Measurements from ENCODE around the gene KNOP1.

The KNOP1 gene

GRCh38 chr16:19717741-19718623 lies at the start of gene KNOP1, which contains the start of gene IQCK:
Gene KNOP1, minus strand, starts transcription at chr16:19718227. Its CDS starts 3,192 bp downstream, at chr16:19715035.
Gene IQCK, plus strand, starts transcription at chr16:19718271. Its CDS starts 36 bp downstream, at chr16:19718307.
- DNase-seq = peak; percentile 59 to 61

GRCh38 chr16:19767497-19767896 lies 49.5 kb upstream of the KNOP1 start:
- DNase-seq = no peak

DNA sequence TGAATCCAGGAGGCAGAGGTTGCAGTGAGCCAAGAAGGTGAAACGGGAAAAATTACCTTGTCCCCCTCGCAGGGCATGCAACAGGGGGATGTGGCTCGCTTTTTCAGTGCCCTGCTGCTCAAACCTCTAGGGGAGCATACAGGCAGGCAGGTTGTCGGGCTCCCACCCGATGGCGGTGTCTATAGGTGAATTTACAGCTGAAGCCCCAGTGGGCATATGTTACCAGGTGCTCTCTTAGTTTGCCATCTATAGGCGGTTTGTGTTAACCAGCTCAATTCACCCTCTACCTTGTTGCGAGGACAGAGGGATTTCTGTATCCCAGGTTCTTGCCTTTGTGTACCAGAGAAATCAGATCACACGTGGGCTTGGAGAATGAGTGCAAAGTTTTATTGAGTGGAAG lies 49.0 kb upstream of the KNOP1 start:
- DNase-seq = no peak

- DNase-seq = no peak
Observed at GRCh38 chr16:19766554-19766884, 48.5 kb upstream of the KNOP1 start.

- no peak for DNase-seq
Observed at GRCh38 chr16:19765860-19766553, 48.0 kb upstream of the KNOP1 start.

DNA sequence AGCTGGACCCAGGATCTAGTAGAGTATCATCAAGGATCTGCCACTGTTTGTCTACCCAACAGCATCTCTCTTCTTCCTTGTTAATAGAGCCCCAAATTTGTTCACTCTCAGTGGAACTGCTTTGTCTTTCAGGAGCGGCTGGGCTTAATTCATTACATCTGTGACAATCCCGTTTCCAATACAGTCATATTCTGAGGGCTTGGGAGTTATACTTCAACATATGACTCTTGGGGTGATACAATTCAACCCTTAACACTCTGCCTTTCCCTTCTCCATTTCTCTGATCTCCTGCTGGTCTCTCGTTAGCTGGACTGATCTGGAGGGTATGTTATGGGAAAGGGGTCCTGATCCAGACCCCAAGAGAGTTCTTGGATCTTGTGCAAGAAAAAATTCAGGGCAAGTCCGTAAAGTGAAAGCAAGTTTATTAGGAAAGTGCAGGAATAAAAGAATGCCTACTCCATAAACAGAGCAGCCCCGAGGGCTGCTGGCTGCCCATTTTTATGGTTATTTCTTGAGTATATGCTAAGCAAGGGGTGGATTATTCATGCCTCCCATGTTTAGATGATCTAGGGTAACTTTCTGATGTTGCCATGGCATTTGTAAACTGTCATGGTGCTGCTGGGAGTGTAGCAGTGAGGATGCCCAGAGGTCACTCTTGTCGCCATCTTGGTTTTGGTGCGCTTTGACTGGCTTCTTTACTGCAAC lies 42.5 kb upstream of the KNOP1 start:
- no peak for DNase-seq

- DNase-seq = no peak
Observed at GRCh38 chr16:19757762-19758595, 40.0 kb upstream of the KNOP1 start.

- no peak for DNase-seq
Observed at GRCh38 chr16:19757026-19757425, 39.0 kb upstream of the KNOP1 start.

DNA sequence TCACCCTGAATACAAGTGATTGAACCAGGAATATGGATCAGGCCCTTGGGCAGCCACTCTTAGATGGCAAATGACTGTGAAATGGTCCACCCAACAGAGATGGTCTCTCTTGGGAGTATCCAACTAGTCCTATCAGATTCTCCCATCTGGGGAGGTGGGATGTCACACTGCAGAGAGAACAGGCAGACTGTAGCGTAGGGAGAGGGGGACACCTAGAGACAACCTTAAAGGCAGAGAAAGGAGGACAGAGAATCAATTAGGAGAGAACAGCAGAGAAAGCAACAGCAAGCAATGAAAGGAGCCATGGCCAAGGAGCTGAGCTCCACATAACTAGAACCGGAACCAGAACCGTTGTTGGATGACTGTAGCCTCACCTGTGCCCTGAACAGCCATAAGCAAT lies 37.2 kb upstream of the KNOP1 start:
- DNase-seq = no peak

DNA sequence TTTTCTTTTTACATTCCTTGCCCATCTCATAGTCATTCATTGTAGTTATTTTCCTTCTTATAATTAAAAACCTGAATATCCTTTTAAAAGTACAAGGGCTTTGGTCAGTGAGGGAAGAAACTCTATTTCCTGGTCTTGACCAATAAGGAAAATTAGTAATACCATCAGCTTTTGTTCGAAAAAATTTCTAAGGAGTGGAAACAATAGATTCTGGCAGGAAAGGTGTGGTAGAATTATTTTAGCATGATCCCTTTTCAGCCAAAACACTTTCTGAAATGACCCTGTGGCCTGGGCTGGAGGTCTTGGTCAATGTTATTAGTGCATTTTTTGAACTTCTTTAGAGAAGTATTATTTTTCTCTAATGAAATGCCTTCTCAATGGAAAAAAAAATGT lies 36.6 kb upstream of the KNOP1 start:
- DNase-seq = no peak

DNA sequence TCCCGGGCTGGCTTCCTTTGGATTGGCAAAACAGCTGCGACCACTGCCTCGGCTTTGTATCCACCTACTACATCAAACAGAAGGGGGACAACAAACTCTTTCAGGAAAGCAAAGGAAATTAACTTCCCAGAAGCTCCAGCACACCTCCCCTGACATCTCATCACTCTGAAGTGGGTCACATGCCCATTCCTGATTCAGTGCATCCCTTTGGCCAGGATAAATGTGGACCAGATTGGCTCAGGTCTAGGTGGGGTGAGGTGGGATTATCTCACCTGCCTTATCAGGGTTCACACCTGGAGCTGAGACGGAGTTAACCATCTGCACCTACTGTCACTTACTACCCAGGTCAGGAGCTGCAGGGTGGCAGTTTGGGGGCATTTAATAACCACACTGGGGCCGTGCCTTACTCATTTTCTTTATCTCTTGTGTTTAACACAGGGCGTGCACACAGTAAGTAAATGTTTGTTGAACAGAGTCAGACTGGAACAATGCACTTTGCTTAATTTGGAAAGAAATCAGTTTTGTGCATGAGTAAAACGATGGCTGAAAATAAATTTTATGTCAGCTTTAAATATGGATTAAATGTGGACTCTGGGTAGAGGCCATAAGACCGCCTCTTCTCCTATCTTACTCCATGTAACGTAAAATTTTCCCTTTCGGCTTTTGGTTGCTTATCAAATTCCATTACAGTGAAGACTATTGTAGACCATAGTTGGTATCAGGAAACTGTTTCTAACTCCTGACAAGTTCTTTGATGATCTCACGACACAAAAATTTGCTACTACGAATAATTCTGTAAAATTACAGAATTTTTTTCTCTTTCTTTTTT lies 36.0 kb upstream of the KNOP1 start:
- no peak for DNase-seq

DNA sequence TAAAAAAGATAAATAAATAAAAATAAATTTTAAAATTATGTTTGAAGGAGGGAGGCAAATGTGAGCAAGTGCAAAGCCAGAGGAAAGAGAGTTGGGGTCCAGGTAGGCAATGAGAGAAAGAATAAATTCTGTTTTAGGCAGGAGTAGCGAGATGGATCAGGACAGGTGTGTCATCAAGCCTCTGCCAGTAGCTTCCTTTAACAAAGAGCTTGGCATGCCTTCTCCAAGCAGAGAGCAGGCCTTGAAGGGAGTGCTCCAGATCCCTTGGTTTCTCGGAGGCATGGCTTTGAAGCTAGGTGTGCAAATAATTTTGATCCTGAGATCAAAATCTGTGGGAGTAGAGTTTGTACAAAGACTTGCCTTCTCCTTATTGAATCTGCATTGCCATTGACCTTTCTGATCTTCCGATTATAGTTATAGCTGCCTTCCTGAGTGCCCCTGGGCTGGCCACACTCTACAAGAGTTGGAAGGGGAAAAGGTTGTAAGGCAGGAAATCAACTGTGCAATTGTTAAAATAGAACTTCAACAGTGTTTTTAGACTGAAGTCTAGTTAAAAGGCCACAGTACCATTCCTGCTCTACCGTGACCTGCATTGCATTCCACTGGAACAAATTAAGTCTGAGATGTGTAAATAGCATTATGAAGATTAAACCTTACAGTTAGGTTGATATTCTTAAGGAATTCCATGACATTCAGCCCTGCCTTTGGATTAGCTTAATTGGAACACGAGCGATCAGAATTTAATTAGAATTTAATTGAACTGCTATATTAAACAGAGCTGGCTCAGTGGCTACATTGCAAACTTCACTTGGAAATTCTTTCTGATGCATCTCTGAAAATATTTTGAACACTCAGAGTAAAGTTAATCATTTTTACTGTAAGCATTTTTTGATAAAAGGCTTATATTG lies 33.7 kb upstream of the KNOP1 start:
- no peak for DNase-seq

DNA sequence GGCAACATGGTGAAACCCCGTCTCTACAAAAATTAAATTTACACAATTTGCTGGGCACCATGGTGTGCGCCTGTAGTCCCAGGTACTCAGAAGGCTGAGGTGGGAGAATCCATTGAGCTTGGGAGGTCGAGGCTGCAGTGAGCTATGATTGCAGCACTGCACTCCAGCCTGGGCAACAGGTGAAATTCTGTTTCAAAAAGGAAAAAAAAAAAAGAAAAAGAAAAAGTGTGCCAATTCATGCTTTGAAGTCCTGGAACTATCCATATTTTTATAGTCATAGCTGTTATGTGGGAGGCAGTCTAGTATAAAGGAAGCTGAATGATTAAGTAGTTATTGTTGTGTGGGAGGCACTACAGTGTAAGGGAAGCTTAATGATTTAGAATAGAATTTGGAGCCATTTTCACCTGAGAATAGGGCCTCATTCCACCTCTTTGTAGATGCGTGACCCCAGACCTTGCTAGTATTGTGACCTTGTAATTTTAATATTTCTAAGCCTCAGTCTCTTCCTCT lies 31.6 kb upstream of the KNOP1 start:
- no peak for DNase-seq

GRCh38 chr16:19748389-19749168 lies 30.6 kb upstream of the KNOP1 start:
- no peak for DNase-seq

GRCh38 chr16:19746561-19746960 lies 28.5 kb upstream of the KNOP1 start:
- DNase-seq = no peak

DNA sequence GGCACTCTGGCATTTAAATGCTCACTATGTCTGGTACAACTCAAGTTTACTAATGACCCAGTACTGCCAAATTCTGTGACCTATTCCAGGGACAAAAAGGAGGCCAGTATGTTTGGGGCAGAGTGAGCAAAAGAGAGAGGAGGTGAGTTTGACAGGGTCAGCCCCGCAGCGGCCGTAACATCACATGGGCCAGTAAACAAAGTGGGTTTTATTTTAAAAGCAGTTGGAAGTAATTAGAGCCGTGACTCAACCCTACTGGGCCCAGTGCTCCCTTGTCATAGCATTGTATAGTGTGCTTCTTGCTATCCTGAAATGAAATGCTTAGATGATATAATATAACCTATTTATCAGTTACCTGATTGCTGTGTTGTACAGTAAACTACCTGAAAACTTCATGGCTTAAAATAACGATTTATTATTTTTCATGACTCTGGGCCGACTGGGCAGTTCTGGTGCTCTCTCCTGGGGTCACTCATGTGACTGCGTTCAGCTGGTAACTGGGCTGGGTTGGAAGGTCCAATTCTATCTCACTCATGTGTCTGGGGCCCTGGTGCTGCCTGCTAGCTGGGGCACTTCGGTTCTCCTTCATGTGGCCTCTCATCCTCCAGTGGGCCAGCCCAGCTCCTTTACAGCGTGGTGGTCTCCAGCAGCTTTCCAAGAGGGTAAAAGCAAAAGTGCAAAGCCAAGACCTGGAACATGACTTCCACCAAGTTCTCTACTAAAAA lies 27.4 kb upstream of the KNOP1 start:
- no peak for DNase-seq

DNA sequence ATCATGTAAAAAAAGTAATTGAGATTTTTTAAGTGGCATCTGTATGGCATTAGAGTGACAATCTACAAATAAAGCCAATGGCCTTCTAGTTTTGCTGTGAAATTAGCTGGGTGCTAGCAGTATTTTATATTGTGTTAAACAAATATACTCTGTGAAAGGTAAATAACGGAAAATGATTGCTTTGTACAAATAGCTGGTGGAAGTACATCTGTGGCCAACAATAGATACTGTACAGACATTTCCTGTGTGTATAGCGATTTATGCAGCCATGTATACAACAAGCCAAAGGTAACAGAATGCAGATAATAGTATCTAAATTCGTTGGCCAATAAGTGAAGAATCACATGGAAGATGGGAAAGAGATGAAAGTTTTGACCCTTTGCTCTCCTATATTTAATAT lies 26.6 kb upstream of the KNOP1 start:
- DNase-seq = no peak

- no peak for DNase-seq
Observed at GRCh38 chr16:19743816-19744159, 25.8 kb upstream of the KNOP1 start.

- DNase-seq = no peak
Observed at GRCh38 chr16:19741354-19741753, 23.3 kb upstream of the KNOP1 start.

All from bone marrow (tissue), 2 donors.